Measurements from ENCODE around the gene ACSM4.

GRCh38 chr12:7265251-7265650 lies 38.6 kb upstream of the ACSM4 start:
- TF ChIP-seq EZH2phosphoT487 (IDR thresholded peaks at IDR 0.05; ENCODE audit: insufficient read depth, low read depth), result no peak
- no peak for TF ChIP-seq EZH2 (IDR thresholded peaks at IDR 0.05; ENCODE audit: insufficient read depth, poor library complexity, severe bottlenecking)

All from GM23248 (cell line).